MCF 10A (cell line): ENCODE measurements around the gene GALNT5. TPM values are rescaled to one million over a fixed set of nuclear protein-coding genes. Genes with fewer than 3 reads are reported as not detected.

ENCODE experiments used
- BruUV-seq: library from RNA; stranded (reverse); fragments of 400-500 nt; replicated peaks from 2 replicates; lab custom pipeline; 2021; lab: Mats Ljungman, UMichigan
- CTCF ChIA-PET: fragments of 300-600 bp; sonication (Branson Sonifier 250); formaldehyde crosslinking; extraction: SDS; loops from one replicate; lab custom pipeline; 2021; ENCODE audit warnings: antibody characterized with exemption, inconsistent platforms; lab: Yijun Ruan, JAX
- POLR2A ChIA-PET: fragments of 300-600, 350-650 bp; sonication (Branson Sonifier 250); formaldehyde crosslinking; extraction: SDS; loops from one replicate; lab custom pipeline; 2020; ENCODE audit warnings: antibody characterized with exemption, inconsistent platforms; lab: Yijun Ruan, JAX
- DNase-seq: peaks from one replicate; pipeline ENCODE4 v3.0.0-alpha.2; 2018; ENCODE audit not compliant: unreplicated experiment
- H3K27ac Mint-ChIP-seq: one replicate; pipeline ENCODE4 v1.8.0; 2022; ENCODE audit warnings: mild to moderate bottlenecking, low read depth, mixed read lengths; ENCODE audit not compliant: unreplicated experiment
- H3K27me3 Mint-ChIP-seq: one replicate; pipeline ENCODE4 v1.8.0; 2022; ENCODE audit warnings: mixed read lengths; ENCODE audit not compliant: insufficient read depth, unreplicated experiment
- H3K36me3 Mint-ChIP-seq: one replicate; pipeline ENCODE4 v1.8.0; 2022; ENCODE audit warnings: mild to moderate bottlenecking, moderate library complexity, mixed read lengths; ENCODE audit not compliant: insufficient read depth, unreplicated experiment
- H3K4me1 Mint-ChIP-seq: one replicate; pipeline ENCODE4 v1.8.0; 2022; ENCODE audit warnings: mixed read lengths; ENCODE audit not compliant: insufficient read depth, unreplicated experiment
- H3K4me3 Mint-ChIP-seq: one replicate; pipeline ENCODE4 v1.8.0; 2022; ENCODE audit warnings: mild to moderate bottlenecking, moderate library complexity, mixed read lengths; ENCODE audit not compliant: unreplicated experiment
- H3K9me3 Mint-ChIP-seq: one replicate; pipeline ENCODE4 v1.8.0; 2022; ENCODE audit warnings: mixed read lengths; ENCODE audit not compliant: unreplicated experiment
- CTCF ChIP-seq: fragments of 200-600 bp; IDR thresholded peaks from one replicate; pipeline ENCODE4 v1.8.0; 2022; ENCODE audit warnings: antibody characterized with exemption, mild to moderate bottlenecking; ENCODE audit not compliant: unreplicated experiment
- intact Hi-C: fragments of 100-400 bp; cut with micrococcal nuclease; formaldehyde crosslinking; loops from 2 replicates; pipeline ENCODE4 v1.14.1; 2022
- total RNA-seq: library from RNA; stranded (reverse); gene quantifications from 2 replicates; pipeline ENCODE4 v1.2.3, GENCODE V29; 2022

Gene GALNT5
- total RNA-seq, 1 experiment from 2014 or later = not detected

- ChIA-PET POLR2A (interaction anchor here (0.7 kb wide), 2 partner anchors 81 to 200 kb away, joined by 3 to 4 read pairs; no protein-coding TSS in a partner anchor), CTCF (interaction anchor here (0.6 to 8.7 kb wide), 6 partner anchors 9 to 638 kb away, joined by 3 to 145 read pairs (median 32); partner anchors contain the start of gene ERMN)
- no TSS peak for BruUV-seq
- TF ChIP-seq CTCF = no peak
- intact Hi-C loops = no loop called here
- Mint-ChIP-seq H3K27me3 (no peaks in the 10 kb centered on the region), H3K27ac (no peak overlapping the region), H3K36me3 (no peaks in the 10 kb centered on the region), H3K4me3 (no peak overlapping the region), H3K9me3 (no peaks in the 10 kb centered on the region), H3K4me1 (peaks cover 4% of the 10 kb centered on the region)
- no peak for DNase-seq
Observed at GRCh38 chr2:157334335-157334734, 76.8 kb downstream of the GALNT5 start.

- Mint-ChIP-seq H3K36me3 (no peaks in the 10 kb centered on the region), H3K27ac (no peak overlapping the region), H3K9me3 (no peaks in the 10 kb centered on the region), H3K27me3 (no peaks in the 10 kb centered on the region), H3K4me1 (no peaks in the 10 kb centered on the region), H3K4me3 (no peak overlapping the region)
- BruUV-seq = no TSS peak
- CTCF ChIA-PET = interaction anchor here (0.6 to 8.7 kb wide), 13 partner anchors 9 to 1958 kb away, joined by 3 to 145 read pairs (median 5); partner anchors contain the start of gene ERMN
- no peak for DNase-seq
- POLR2A ChIA-PET = interaction anchor here (0.7 kb wide), 2 partner anchors 82 to 199 kb away, joined by 3 to 4 read pairs; no protein-coding TSS in a partner anchor
- intact Hi-C loops = no loop called here
- TF ChIP-seq CTCF = no peak
Observed at GRCh38 chr2:157334797-157335196, 77.3 kb downstream of the GALNT5 start.

- Mint-ChIP-seq H3K27ac (no peak overlapping the region), H3K27me3 (no peaks in the 10 kb centered on the region), H3K4me1 (no peaks in the 10 kb centered on the region), H3K4me3 (no peak overlapping the region), H3K36me3 (no peaks in the 10 kb centered on the region), H3K9me3 (no peaks in the 10 kb centered on the region)
- ChIA-PET POLR2A (interaction anchor here (0.7 kb wide), 1 partner anchor 323 kb away, joined by 3 read pairs; no protein-coding TSS in a partner anchor), CTCF (interaction anchor here (0.5 to 8.7 kb wide), 40 partner anchors 11 to 1959 kb away, joined by 3 to 145 read pairs (median 4); partner anchors contain the start of gene ERMN)
- peak; percentile 68 for TF ChIP-seq CTCF
- no TSS peak for BruUV-seq
- DNase-seq = peak; percentile 65
- intact Hi-C loops = no loop called here
Observed at GRCh38 chr2:157336137-157337010, 78.9 kb downstream of the GALNT5 start.

- intact Hi-C loops = no loop called here
- BruUV-seq = no TSS peak
- POLR2A ChIA-PET = no interaction called here
- no peak overlapping the region for H3K4me3 Mint-ChIP-seq
- no peak for TF ChIP-seq CTCF
- no peaks in the 10 kb centered on the region for H3K4me1 Mint-ChIP-seq
- no peak overlapping the region for H3K27ac Mint-ChIP-seq
- no peaks in the 10 kb centered on the region for H3K36me3 Mint-ChIP-seq
- no peak for DNase-seq
- H3K9me3 Mint-ChIP-seq = peaks cover 13% of the 10 kb centered on the region
- CTCF ChIA-PET = interaction anchor here (1.0 to 8.7 kb wide), 5 partner anchors 12 to 102 kb away, joined by 3 to 145 read pairs (median 5); partner anchors contain the start of gene ERMN
- H3K27me3 Mint-ChIP-seq = no peaks in the 10 kb centered on the region
Observed at GRCh38 chr2:157337978-157338377, 80.5 kb downstream of the GALNT5 start.
